Muscle of leg (tissue), 11 donors: ENCODE results near the gene ZNF391. TPM values are rescaled to one million over a fixed set of nuclear protein-coding genes. Genes with fewer than 3 reads are reported as not detected.
A peak's percentile ranks its signal among the peaks of the same experiment; 100 is the strongest.
"Not testable (repeated sequence)": the region's sequence is repeated elsewhere in the genome, so short reads cannot be mapped to it uniquely, and the experiment has no call there.

Experiments used
- DNase-seq: peaks from one replicate; pipeline ENCODE4 v3.0.0; 2013
- H3K27ac ChIP-seq: one replicate; pipeline ENCODE4 v1.5.1; 2013; ENCODE audit warnings: mild to moderate bottlenecking, low read length, control low read depth
- H3K27me3 ChIP-seq: one replicate; pipeline ENCODE4 v1.6.1; 2013; ENCODE audit warnings: low read length; ENCODE audit not compliant: control insufficient read depth, insufficient read depth
- H3K36me3 ChIP-seq: one replicate; pipeline ENCODE4 v1.6.1; 2013; ENCODE audit warnings: low read length; ENCODE audit not compliant: control insufficient read depth, insufficient read depth
- H3K4me1 ChIP-seq: one replicate; pipeline ENCODE4 v1.6.1; 2013; ENCODE audit warnings: low read length; ENCODE audit not compliant: control insufficient read depth, insufficient read depth
- H3K4me3 ChIP-seq: one replicate; pipeline ENCODE4 v1.5.1; 2013; ENCODE audit warnings: low read length, control low read depth
- H3K9me3 ChIP-seq: replicated peaks from 2 replicates; pipeline ENCODE4 v1.6.1; 2013; ENCODE audit warnings: low read depth, low read length; ENCODE audit not compliant: control insufficient read depth
- WGBS: methylation state at CpG from one replicate; pipeline ENCODE4 v1.1.5; 2013; ENCODE audit warnings: missing lambda C conversion rate; ENCODE audit not compliant: insufficient coverage; 5-methylcytosine and 5-hydroxymethylcytosine counted together
- polyA plus RNA-seq, 8 donors: library from polyadenylated mRNA; unstranded; fragments of 120-200 nt; gene quantifications; one replicate each; pipeline versions ENCODE4 v1.2.1 to v1.2.3, GENCODE V29; 2013; ENCODE audit warnings: inconsistent platforms in 1 of 8, low replicate concordance in 1 of 8; ENCODE audit not compliant: insufficient read length in 8 of 8, insufficient read depth in 1 of 8
- total RNA-seq: library from RNA; stranded (reverse); fragments of 120-200 nt; gene quantifications from one replicate; pipeline ENCODE4 v1.2.4, GENCODE V29; 2013

ZNF391 gene
- total and polyA plus RNA-seq, 9 donors, result 3.0 to 6.9 (median 4.5) TPM

GRCh38 chr6:27381001-27381400, 7.6 kb upstream of the ZNF391 start:
- H3K27ac ChIP-seq, DNase-seq, H3K36me3 ChIP-seq, H3K9me3 ChIP-seq, H3K4me1 ChIP-seq, H3K4me3 ChIP-seq, H3K27me3 ChIP-seq: not testable (repeated sequence)
- WGBS, result 96% methylated on average over 18 of the region's 30 CpGs

- DNase-seq, result no peak
- Histone ChIP-seq H3K36me3 (no peaks in the 10 kb centered on the region), H3K27me3 (no peaks in the 10 kb centered on the region), H3K9me3 (peaks cover 4% of the 10 kb centered on the region), H3K4me1 (no peaks in the 10 kb centered on the region), H3K4me3 (no peak overlapping the region), H3K27ac (no peak overlapping the region)
- no CpG with 5 or more reads among the region's 4 CpGs for WGBS
Observed at GRCh38 chr6:27383011-27383410, 5.5 kb upstream of the ZNF391 start.

GRCh38 chr6:27383481-27383880, 5.1 kb upstream of the ZNF391 start:
- no peak overlapping the region for H3K4me3 ChIP-seq
- H3K27ac ChIP-seq, result no peak overlapping the region
- no peaks in the 10 kb centered on the region for H3K36me3 ChIP-seq
- no peaks in the 10 kb centered on the region for H3K4me1 ChIP-seq
- no peaks in the 10 kb centered on the region for H3K27me3 ChIP-seq
- no peak for DNase-seq
- WGBS, result no CpG with 5 or more reads among the region's 1 CpG
- peaks cover 4% of the 10 kb centered on the region for H3K9me3 ChIP-seq

GRCh38 chr6:27392623-27393022, 4.1 kb downstream of the ZNF391 start:
- H3K27ac ChIP-seq, result no peak overlapping the region
- no peak for DNase-seq
- H3K36me3 ChIP-seq, result no peaks in the 10 kb centered on the region
- no peaks in the 10 kb centered on the region for H3K9me3 ChIP-seq
- H3K4me3 ChIP-seq, result no peak overlapping the region
- H3K27me3 ChIP-seq, result no peaks in the 10 kb centered on the region
- WGBS, result no CpG with 5 or more reads among the region's 1 CpG
- H3K4me1 ChIP-seq, result no peaks in the 10 kb centered on the region

GRCh38 chr6:27394073-27394472, 5.5 kb downstream of the ZNF391 start:
- peaks cover 6% of the 10 kb centered on the region for H3K9me3 ChIP-seq
- H3K4me1 ChIP-seq, result no peaks in the 10 kb centered on the region
- H3K27me3 ChIP-seq, result no peaks in the 10 kb centered on the region
- no peaks in the 10 kb centered on the region for H3K36me3 ChIP-seq
- H3K4me3 ChIP-seq, result no peak overlapping the region
- WGBS, result 90% methylated on average over 1 of the region's 1 CpG
- DNase-seq, result no peak
- H3K27ac ChIP-seq, result no peak overlapping the region

GRCh38 chr6:27400877-27401642, 12.5 kb downstream of the ZNF391 start:
- 100% methylated on average over 1 of the region's 16 CpGs for WGBS
- Histone ChIP-seq H3K27ac (no peak overlapping the region), H3K4me1 (no peaks in the 10 kb centered on the region), H3K27me3 (no peaks in the 10 kb centered on the region), H3K9me3 (peaks cover 12% of the 10 kb centered on the region), H3K36me3 (peaks cover 11% of the 10 kb centered on the region), H3K4me3 (no peak overlapping the region)
- no peak for DNase-seq

GRCh38 chr6:27406085-27406484, 17.5 kb downstream of the ZNF391 start:
- Histone ChIP-seq H3K27me3 (no peaks in the 10 kb centered on the region), H3K4me3 (no peak overlapping the region), H3K9me3 (no peaks in the 10 kb centered on the region), H3K4me1 (peaks cover 3% of the 10 kb centered on the region), H3K36me3 (peaks cover 1% of the 10 kb centered on the region), H3K27ac (no peak overlapping the region)
- peak; percentile 43 for DNase-seq
- 78% methylated on average over 2 of the region's 3 CpGs for WGBS

GRCh38 chr6:27407153-27407814, 18.7 kb downstream of the ZNF391 start:
- H3K27me3 ChIP-seq, result no peaks in the 10 kb centered on the region
- 57% methylated on average over 3 of the region's 8 CpGs for WGBS
- DNase-seq, result peak; percentile 12

GRCh38 chr6:27414300-27414699, 25.7 kb downstream of the ZNF391 start:
- no peak overlapping the region for H3K27ac ChIP-seq
- 86% methylated on average over 4 of the region's 4 CpGs for WGBS
- no peak overlapping the region for H3K4me3 ChIP-seq
- H3K36me3 ChIP-seq, result no peaks in the 10 kb centered on the region
- no peaks in the 10 kb centered on the region for H3K4me1 ChIP-seq
- DNase-seq, result no peak
- no peaks in the 10 kb centered on the region for H3K9me3 ChIP-seq
- H3K27me3 ChIP-seq, result no peaks in the 10 kb centered on the region

More at GRCh38 chr6:27407153-27407814, 18.7 kb downstream of the ZNF391 start:
- Histone ChIP-seq H3K4me1 (peaks cover 3% of the 10 kb centered on the region), H3K36me3 (no peaks in the 10 kb centered on the region), H3K9me3 (no peaks in the 10 kb centered on the region), H3K4me3 (no peak overlapping the region), H3K27ac (no peak overlapping the region)

GRCh38 chr6:27414996-27415395, 26.4 kb downstream of the ZNF391 start:
- H3K4me3 ChIP-seq, result no peak overlapping the region
- WGBS, result no CpG with 5 or more reads among the region's 1 CpG
- H3K36me3 ChIP-seq, result no peaks in the 10 kb centered on the region
- H3K4me1 ChIP-seq, result no peaks in the 10 kb centered on the region
- no peaks in the 10 kb centered on the region for H3K27me3 ChIP-seq
- DNase-seq, result no peak
- no peaks in the 10 kb centered on the region for H3K9me3 ChIP-seq
- H3K27ac ChIP-seq, result no peak overlapping the region
